Measurements from ENCODE around the gene C1orf21. TPM values are rescaled to one million over a fixed set of nuclear protein-coding genes. Genes with fewer than 3 reads are reported as not detected.

Gene C1orf21
- total RNA-seq, 2 experiments from 2014 or later: 7.7 to 8.8 TPM

- no peaks in the 10 kb centered on the region for H3K4me1 Mint-ChIP-seq
- peaks cover 4% of the 10 kb centered on the region for H3K27me3 Mint-ChIP-seq
- H3K4me3 Mint-ChIP-seq: no peak overlapping the region
- no peaks in the 10 kb centered on the region for H3K9me3 Mint-ChIP-seq
- ChIA-PET CTCF (no interaction called here), POLR2A (no interaction called here)
- DNase-seq: no peak
- H3K36me3 Mint-ChIP-seq (ENCODE audit: low read depth): no peaks in the 10 kb centered on the region
- no peak overlapping the region for H3K27ac Mint-ChIP-seq
These were observed 38.1 kb downstream of the C1orf21 start for GRCh38 chr1:184424945-184425344.

- Mint-ChIP-seq H3K9me3 (no peaks in the 10 kb centered on the region), H3K4me3 (no peak overlapping the region), H3K36me3 (ENCODE audit: low read depth) (no peaks in the 10 kb centered on the region), H3K27ac (no peak overlapping the region), H3K4me1 (no peaks in the 10 kb centered on the region), H3K27me3 (peaks cover 3% of the 10 kb centered on the region)
- DNase-seq: no peak
- ChIA-PET POLR2A (no interaction called here), CTCF (no interaction called here)
These were observed 38.8 kb downstream of the C1orf21 start for GRCh38 chr1:184425449-184426277.

- Mint-ChIP-seq H3K4me3 (no peak overlapping the region), H3K27me3 (peaks cover 3% of the 10 kb centered on the region), H3K9me3 (no peaks in the 10 kb centered on the region), H3K27ac (no peak overlapping the region), H3K36me3 (ENCODE audit: low read depth) (no peaks in the 10 kb centered on the region), H3K4me1 (no peaks in the 10 kb centered on the region)
- DNase-seq: no peak
- CTCF ChIA-PET: no interaction called here
- POLR2A ChIA-PET: no interaction called here
These were observed 39.4 kb downstream of the C1orf21 start for GRCh38 chr1:184426278-184426674.

- Mint-ChIP-seq H3K27ac (no peak overlapping the region), H3K9me3 (no peaks in the 10 kb centered on the region), H3K36me3 (ENCODE audit: low read depth) (no peaks in the 10 kb centered on the region), H3K4me1 (no peaks in the 10 kb centered on the region), H3K4me3 (no peak overlapping the region), H3K27me3 (peaks cover 5% of the 10 kb centered on the region)
- no peak for DNase-seq
- CTCF ChIA-PET: no interaction called here
- POLR2A ChIA-PET: no interaction called here
These were observed 40.9 kb downstream of the C1orf21 start for GRCh38 chr1:184427722-184428121.

- no peak for DNase-seq
- H3K4me3 Mint-ChIP-seq: no peak overlapping the region
- H3K27me3 Mint-ChIP-seq: peaks cover 5% of the 10 kb centered on the region
- no peak overlapping the region for H3K27ac Mint-ChIP-seq
- H3K9me3 Mint-ChIP-seq: no peaks in the 10 kb centered on the region
- ChIA-PET POLR2A (no interaction called here), CTCF (no interaction called here)
- H3K36me3 Mint-ChIP-seq (ENCODE audit: low read depth): no peaks in the 10 kb centered on the region
- H3K4me1 Mint-ChIP-seq: no peaks in the 10 kb centered on the region
These were observed 41.8 kb downstream of the C1orf21 start for GRCh38 chr1:184428604-184429003.

GRCh38 chr1:184429335-184429734, 42.5 kb downstream of the C1orf21 start:
- DNase-seq: no peak
- Mint-ChIP-seq H3K36me3 (ENCODE audit: low read depth) (no peaks in the 10 kb centered on the region), H3K4me1 (no peaks in the 10 kb centered on the region), H3K27ac (no peak overlapping the region), H3K4me3 (no peak overlapping the region), H3K27me3 (peaks cover 5% of the 10 kb centered on the region), H3K9me3 (no peaks in the 10 kb centered on the region)
- POLR2A ChIA-PET: no interaction called here
- CTCF ChIA-PET: no interaction called here

GRCh38 chr1:184433956-184434502, 47.2 kb downstream of the C1orf21 start:
- H3K4me1 Mint-ChIP-seq: no peaks in the 10 kb centered on the region
- ChIA-PET CTCF (no interaction called here), POLR2A (no interaction called here)
- H3K27ac Mint-ChIP-seq: no peak overlapping the region
- peaks cover 2% of the 10 kb centered on the region for H3K27me3 Mint-ChIP-seq
- DNase-seq: no peak
- H3K36me3 Mint-ChIP-seq (ENCODE audit: low read depth): no peaks in the 10 kb centered on the region
- H3K4me3 Mint-ChIP-seq: no peak overlapping the region
- no peaks in the 10 kb centered on the region for H3K9me3 Mint-ChIP-seq

- H3K9me3 Mint-ChIP-seq: no peaks in the 10 kb centered on the region
- H3K27me3 Mint-ChIP-seq: peaks cover 2% of the 10 kb centered on the region
- no peak overlapping the region for H3K27ac Mint-ChIP-seq
- H3K4me3 Mint-ChIP-seq: no peak overlapping the region
- H3K4me1 Mint-ChIP-seq: no peaks in the 10 kb centered on the region
- ChIA-PET POLR2A (no interaction called here), CTCF (no interaction called here)
- no peak for DNase-seq
- H3K36me3 Mint-ChIP-seq (ENCODE audit: low read depth): no peaks in the 10 kb centered on the region
These were observed 50.5 kb downstream of the C1orf21 start for GRCh38 chr1:184437291-184437690.

GRCh38 chr1:184438363-184438762, 51.5 kb downstream of the C1orf21 start:
- POLR2A ChIA-PET: no interaction called here
- CTCF ChIA-PET: no interaction called here
- H3K4me3 Mint-ChIP-seq: no peak overlapping the region
- H3K4me1 Mint-ChIP-seq: no peaks in the 10 kb centered on the region
- peaks cover 2% of the 10 kb centered on the region for H3K27me3 Mint-ChIP-seq
- no peaks in the 10 kb centered on the region for H3K9me3 Mint-ChIP-seq
- no peaks in the 10 kb centered on the region for H3K36me3 Mint-ChIP-seq (ENCODE audit: low read depth)
- no peak overlapping the region for H3K27ac Mint-ChIP-seq
- DNase-seq: no peak

- H3K36me3 Mint-ChIP-seq (ENCODE audit: low read depth): no peaks in the 10 kb centered on the region
- DNase-seq: no peak
- POLR2A ChIA-PET: no interaction called here
These were observed 55.4 kb downstream of the C1orf21 start for GRCh38 chr1:184442260-184442659.

GRCh38 chr1:184443201-184443600, 56.4 kb downstream of the C1orf21 start:
- no peak overlapping the region for H3K27ac Mint-ChIP-seq
- no peaks in the 10 kb centered on the region for H3K9me3 Mint-ChIP-seq
- CTCF ChIA-PET: no interaction called here
- DNase-seq: no peak
- H3K4me3 Mint-ChIP-seq: no peak overlapping the region
- peaks cover 2% of the 10 kb centered on the region for H3K27me3 Mint-ChIP-seq
- H3K36me3 Mint-ChIP-seq (ENCODE audit: low read depth): no peaks in the 10 kb centered on the region
- POLR2A ChIA-PET: no interaction called here
- no peaks in the 10 kb centered on the region for H3K4me1 Mint-ChIP-seq

More at GRCh38 chr1:184442260-184442659, 55.4 kb downstream of the C1orf21 start:
- H3K27me3 Mint-ChIP-seq: peaks cover 2% of the 10 kb centered on the region
- H3K27ac Mint-ChIP-seq: no peak overlapping the region
- no peaks in the 10 kb centered on the region for H3K9me3 Mint-ChIP-seq
- no peaks in the 10 kb centered on the region for H3K4me1 Mint-ChIP-seq
- no peak overlapping the region for H3K4me3 Mint-ChIP-seq
- CTCF ChIA-PET: no interaction called here

GRCh38 chr1:184443624-184444023, 56.8 kb downstream of the C1orf21 start:
- CTCF ChIA-PET: no interaction called here
- Mint-ChIP-seq H3K27ac (no peak overlapping the region), H3K4me1 (no peaks in the 10 kb centered on the region), H3K4me3 (no peak overlapping the region), H3K27me3 (peaks cover 2% of the 10 kb centered on the region), H3K36me3 (ENCODE audit: low read depth) (no peaks in the 10 kb centered on the region), H3K9me3 (no peaks in the 10 kb centered on the region)
- no peak for DNase-seq
- POLR2A ChIA-PET: no interaction called here

GRCh38 chr1:184445997-184446396, 59.2 kb downstream of the C1orf21 start:
- ChIA-PET POLR2A (no interaction called here), CTCF (no interaction called here)
- no peak for DNase-seq
- Mint-ChIP-seq H3K9me3 (no peaks in the 10 kb centered on the region), H3K4me3 (no peak overlapping the region), H3K27ac (no peak overlapping the region), H3K4me1 (no peaks in the 10 kb centered on the region), H3K27me3 (peaks cover 2% of the 10 kb centered on the region), H3K36me3 (ENCODE audit: low read depth) (no peaks in the 10 kb centered on the region)

GRCh38 chr1:184447651-184448185, 60.9 kb downstream of the C1orf21 start:
- Mint-ChIP-seq H3K27me3 (no peaks in the 10 kb centered on the region), H3K4me3 (no peak overlapping the region), H3K9me3 (no peaks in the 10 kb centered on the region), H3K36me3 (ENCODE audit: low read depth) (no peaks in the 10 kb centered on the region), H3K4me1 (no peaks in the 10 kb centered on the region), H3K27ac (no peak overlapping the region)
- DNase-seq: no peak
- ChIA-PET CTCF (no interaction called here), POLR2A (no interaction called here)

Data from activated CD4-positive, alpha-beta memory T cell treated with anti-CD3 and anti-CD28 coated beads, Interleukin-2, amount 10 ng/mL, durations not matched to agents 7 days and 5 days (primary cell).